ENCODE results near the gene DHX57.

- TF ChIP-seq CTCF (conservative IDR thresholded peaks at IDR 0.05) = no peak
- TF ChIP-seq EZH2 (IDR thresholded peaks at IDR 0.05; ENCODE audit: low read depth) = no peak
Measured at GRCh38 chr2:38887902-38888554, 12.3 kb upstream of the DHX57 start.
